Effector memory CD8-positive, alpha-beta T cell (primary cell): Measurements from ENCODE around the gene DHRS12.

Source experiments
- ATAC-seq: fragments of 150-1000 bp; cut with Tn5 transposase; replicated peaks from 2 replicates; pipeline ENCODE4 v1.10.0; 2021; ENCODE audit warnings: mild to moderate bottlenecking, moderate library complexity
- DNase-seq, 3 experiments: peaks; one replicate each; pipeline ENCODE4 v3.0.0; 2021
- H3K27ac Mint-ChIP-seq, 2 donors: one replicate each; pipeline ENCODE4 v1.8.0; 2022; ENCODE audit warnings: mild to moderate bottlenecking in 2 of 2, mixed read lengths in 2 of 2, moderate library complexity in 2 of 2
- H3K27me3 Mint-ChIP-seq, 2 donors: one replicate each; pipeline ENCODE4 v1.8.0; 2022; ENCODE audit warnings: mixed read lengths in 2 of 2
- H3K36me3 Mint-ChIP-seq: one replicate; pipeline ENCODE4 v1.8.0; 2022; ENCODE audit warnings: mild to moderate bottlenecking, moderate library complexity, mixed read lengths; ENCODE audit not compliant: insufficient read depth
- H3K4me1 Mint-ChIP-seq, 2 donors: one replicate each; pipeline ENCODE4 v1.8.0; 2022; ENCODE audit warnings: low read depth in 2 of 2, mixed read lengths in 2 of 2
- H3K4me3 Mint-ChIP-seq, 2 donors: one replicate each; pipeline ENCODE4 v1.8.0; 2022; ENCODE audit warnings: mild to moderate bottlenecking in 2 of 2, mixed read lengths in 2 of 2, moderate library complexity in 2 of 2
- H3K9me3 Mint-ChIP-seq, 2 donors: one replicate each; pipeline ENCODE4 v1.8.0; 2022; ENCODE audit warnings: mixed read lengths in 2 of 2

Gene DHRS12

DNA sequence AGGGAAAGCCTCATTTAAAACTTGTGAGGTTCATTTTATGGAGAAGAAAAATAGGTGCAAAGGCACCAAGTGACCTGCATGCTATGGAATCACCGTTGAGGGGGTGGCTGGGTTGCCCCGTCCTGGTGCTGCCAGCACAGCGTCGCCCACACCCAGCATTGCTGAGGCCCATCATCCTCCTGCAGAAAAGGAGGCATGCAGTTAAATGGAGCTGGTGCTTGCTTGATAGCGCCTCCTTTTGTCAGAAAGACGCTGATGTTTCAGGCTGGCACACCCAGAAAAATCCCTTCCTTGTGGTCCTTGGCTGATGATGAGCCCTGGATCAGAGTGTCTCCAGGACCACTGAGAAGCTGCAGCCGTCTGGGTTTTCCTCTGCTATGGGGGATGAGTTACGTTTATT, 36.9 kb downstream of the DHRS12 start:
- Mint-ChIP-seq H3K4me3 (no peak overlapping the region), H3K36me3 (peaks cover 16% of the 10 kb centered on the region), H3K4me1 (peaks cover 16 to 18% of the 10 kb centered on the region in 2 donors), H3K9me3 (no peaks in the 10 kb centered on the region), H3K27me3 (no peaks in the 10 kb centered on the region), H3K27ac (peak overlapping the region in 1 of 2 donors; percentile 77)
- ATAC-seq (no peak), DNase-seq (no peak)

DNA sequence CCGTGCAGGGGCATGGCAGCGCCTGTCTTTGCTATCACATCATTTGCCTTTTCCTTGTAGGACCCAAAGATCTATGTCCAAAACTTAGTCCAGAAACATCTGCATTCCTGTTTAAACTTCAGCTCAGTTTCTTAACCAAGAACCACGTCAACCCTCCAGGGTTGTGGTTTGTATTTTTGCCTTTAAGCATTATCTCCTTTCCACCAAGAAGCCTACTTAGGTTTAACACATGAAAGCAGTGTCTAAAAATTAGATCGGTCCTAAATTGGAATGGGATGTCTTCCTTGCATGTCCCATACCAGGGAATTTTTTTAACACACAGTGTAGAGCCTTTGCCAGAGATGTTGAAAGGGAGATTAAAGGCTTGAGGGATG, 38.8 kb downstream of the DHRS12 start:
- H3K9me3 Mint-ChIP-seq: no peaks in the 10 kb centered on the region
- H3K27me3 Mint-ChIP-seq: no peaks in the 10 kb centered on the region
- peak overlapping the region; percentile 92 to 94 for H3K27ac Mint-ChIP-seq
- ATAC-seq (no peak), DNase-seq (no peak)
- H3K4me3 Mint-ChIP-seq: peak overlapping the region; percentile 71 to 80
- peaks cover 16 to 18% of the 10 kb centered on the region in 2 donors for H3K4me1 Mint-ChIP-seq
- peaks cover 21% of the 10 kb centered on the region for H3K36me3 Mint-ChIP-seq

DNA sequence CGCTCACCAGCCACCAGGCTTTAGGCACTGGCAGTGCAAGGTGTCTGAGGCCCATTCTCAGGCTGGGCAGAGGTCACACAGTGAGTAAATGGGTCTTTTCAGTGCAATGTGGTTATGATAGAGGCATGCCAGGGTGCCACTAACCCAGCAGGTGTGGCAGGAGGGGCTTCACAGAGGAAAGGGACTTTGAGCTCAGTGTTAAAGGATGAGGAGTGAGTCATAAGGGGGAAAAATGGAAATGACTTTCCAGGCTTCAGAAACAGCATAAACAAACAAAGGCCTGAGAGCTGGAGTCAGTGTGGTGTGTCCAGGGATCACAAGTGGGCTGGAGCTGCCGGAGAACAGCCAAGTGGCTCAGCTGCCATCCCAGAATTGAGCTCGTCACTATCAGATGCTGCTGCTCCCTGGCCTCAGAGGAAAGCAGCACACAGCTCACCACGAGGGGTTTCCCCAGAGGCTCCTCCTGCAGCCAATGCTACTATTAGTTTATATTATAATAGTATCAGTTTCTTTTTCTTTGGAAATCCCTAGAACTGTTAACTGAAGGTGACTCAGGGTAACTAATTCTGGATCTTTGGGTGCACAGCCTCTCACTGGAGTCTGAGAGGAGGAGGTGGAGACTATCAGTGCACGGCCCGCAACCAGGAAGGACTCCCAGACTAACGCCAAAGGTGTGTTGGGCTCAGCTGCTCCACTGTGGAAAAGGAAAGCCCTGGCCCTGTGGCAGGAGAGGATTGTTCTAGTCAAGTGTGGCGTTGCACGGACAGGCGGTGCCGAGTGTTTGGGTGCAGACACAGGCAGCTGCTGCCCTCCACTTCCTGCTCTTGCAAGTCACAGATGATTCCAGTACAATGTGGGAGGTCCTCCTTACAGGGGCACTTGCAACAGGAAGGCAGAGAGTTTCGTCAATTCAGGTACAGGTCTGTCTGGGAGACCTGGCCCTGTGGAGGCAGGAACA, 39.5 kb downstream of the DHRS12 start:
- Mint-ChIP-seq H3K9me3 (no peaks in the 10 kb centered on the region), H3K4me1 (peaks cover 14 to 16% of the 10 kb centered on the region in 2 donors), H3K27me3 (no peaks in the 10 kb centered on the region), H3K27ac (peak overlapping the region; percentile 92 to 94), H3K4me3 (peak overlapping the region; percentile 71 to 80), H3K36me3 (peaks cover 21% of the 10 kb centered on the region)
- DNase-seq: peak; percentile 38 to 46 (median 44)
- ATAC-seq: peak; percentile 89

DNA sequence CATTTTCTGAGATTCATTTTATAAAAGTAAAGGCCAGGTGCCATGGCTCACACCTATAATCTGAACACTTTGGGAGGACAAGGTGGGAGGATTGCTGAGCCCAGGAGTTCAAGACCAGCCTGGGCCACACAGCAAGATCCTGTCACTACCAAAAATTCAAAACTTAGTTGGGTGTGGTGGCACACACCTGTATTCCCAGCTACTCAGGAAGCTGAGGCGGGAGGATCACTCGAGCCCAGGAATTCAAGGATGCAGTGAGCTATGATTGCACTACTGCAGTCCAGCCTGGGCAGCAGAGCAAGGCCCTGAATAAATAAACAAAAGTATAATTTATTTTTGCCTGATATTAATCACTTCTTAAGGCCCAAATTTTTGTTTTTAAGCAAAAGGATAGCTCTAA, 40.5 kb downstream of the DHRS12 start:
- peak overlapping the region; percentile 92 to 94 for H3K27ac Mint-ChIP-seq
- peak overlapping the region in 1 of 2 donors; percentile 80 for H3K4me3 Mint-ChIP-seq
- H3K27me3 Mint-ChIP-seq: no peaks in the 10 kb centered on the region
- H3K9me3 Mint-ChIP-seq: no peaks in the 10 kb centered on the region
- H3K4me1 Mint-ChIP-seq: peaks cover 14 to 16% of the 10 kb centered on the region in 2 donors
- H3K36me3 Mint-ChIP-seq: peaks cover 27% of the 10 kb centered on the region
- ATAC-seq: no peak
- no peak for DNase-seq

DNA sequence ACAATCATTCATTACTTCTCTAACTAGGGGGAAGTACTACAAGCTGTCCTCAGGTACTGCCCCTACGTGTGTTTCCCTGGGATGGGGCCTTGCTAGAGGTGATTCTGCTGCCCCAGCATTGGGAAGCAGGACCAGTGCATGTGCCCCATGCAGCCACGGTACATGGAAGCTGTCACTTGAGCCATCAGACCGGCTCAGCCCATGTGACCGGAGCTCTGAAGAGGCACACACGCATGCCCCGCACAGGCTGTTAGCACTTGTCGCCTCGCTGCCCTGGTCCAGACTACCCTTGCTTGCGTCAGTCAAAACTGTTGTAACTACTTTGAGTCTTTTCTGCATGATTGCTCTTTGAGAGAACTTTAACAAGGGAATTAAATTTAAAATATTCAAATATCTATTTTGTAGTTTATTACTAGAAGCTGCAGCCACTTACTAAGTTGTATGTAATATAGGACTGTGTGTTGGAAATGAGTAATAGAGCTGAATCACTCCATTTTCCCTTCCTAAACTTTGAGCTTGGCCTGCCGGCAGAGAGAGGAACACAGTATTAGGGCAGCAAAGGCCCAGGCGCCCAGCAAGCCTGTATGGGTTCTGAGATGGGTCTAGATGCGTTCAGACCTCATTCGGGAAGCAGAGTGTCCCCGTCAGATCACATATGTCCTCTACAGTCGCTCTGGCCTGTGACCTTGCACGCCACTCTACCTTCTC, 42.2 kb downstream of the DHRS12 start:
- no peaks in the 10 kb centered on the region for H3K9me3 Mint-ChIP-seq
- H3K4me3 Mint-ChIP-seq: no peak overlapping the region
- DNase-seq (no peak), ATAC-seq (no peak)
- H3K36me3 Mint-ChIP-seq: peaks cover 22% of the 10 kb centered on the region
- no peaks in the 10 kb centered on the region for H3K27me3 Mint-ChIP-seq
- peaks cover 14 to 16% of the 10 kb centered on the region in 2 donors for H3K4me1 Mint-ChIP-seq
- H3K27ac Mint-ChIP-seq: no peak overlapping the region

DNA sequence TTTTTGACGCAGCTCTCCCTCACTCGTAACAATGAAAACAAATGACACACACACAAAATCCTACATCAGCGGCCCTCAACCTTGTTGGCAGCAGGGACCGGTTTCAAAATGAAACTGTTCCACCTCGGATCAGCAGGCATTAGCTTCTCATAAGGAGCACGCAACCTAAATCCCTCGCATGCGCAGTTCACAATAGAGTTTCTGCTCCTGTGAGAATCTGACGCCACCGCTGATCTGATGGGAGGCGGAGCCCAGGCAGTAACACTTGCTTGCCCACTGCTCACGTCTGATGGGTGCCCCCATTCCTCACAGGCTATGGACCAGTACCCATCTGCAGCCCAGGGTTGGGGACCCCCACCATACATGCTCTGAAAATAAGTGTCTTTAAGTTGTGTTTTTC, 43.4 kb downstream of the DHRS12 start:
- no peak overlapping the region for H3K27ac Mint-ChIP-seq

DNA sequence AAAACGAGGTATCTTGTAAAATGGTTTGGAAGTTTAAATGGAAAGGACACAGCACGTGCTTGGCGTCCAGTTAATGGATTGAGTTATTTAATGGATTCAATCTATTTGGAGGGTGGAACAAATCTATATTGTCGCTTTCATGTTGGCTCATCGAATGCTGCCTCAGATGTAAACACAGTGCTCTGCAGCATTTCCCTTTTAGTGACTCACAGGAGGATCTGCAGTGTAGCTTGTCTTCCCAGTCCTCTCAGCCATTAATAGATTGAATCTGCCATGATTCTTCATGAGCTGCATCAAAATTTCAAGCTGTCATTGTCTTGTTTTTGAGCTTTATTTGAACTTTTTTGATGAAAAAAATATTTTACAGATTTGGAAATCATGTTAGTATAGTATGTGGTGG, 44.7 kb downstream of the DHRS12 start:
- Mint-ChIP-seq H3K4me3 (no peak overlapping the region), H3K4me1 (peaks cover 4 to 5% of the 10 kb centered on the region in 2 donors), H3K9me3 (no peaks in the 10 kb centered on the region), H3K27ac (peak overlapping the region in 1 of 2 donors; percentile 20), H3K36me3 (peaks cover 28% of the 10 kb centered on the region), H3K27me3 (no peaks in the 10 kb centered on the region)
- DNase-seq (no peak), ATAC-seq (no peak)

More for the DNA sequence above, 43.4 kb downstream of the DHRS12 start:
- Mint-ChIP-seq H3K4me1 (peaks cover 14 to 15% of the 10 kb centered on the region in 2 donors), H3K9me3 (no peaks in the 10 kb centered on the region), H3K27me3 (no peaks in the 10 kb centered on the region), H3K4me3 (no peak overlapping the region), H3K36me3 (peaks cover 28% of the 10 kb centered on the region)
- DNase-seq (no peak), ATAC-seq (no peak)

DNA sequence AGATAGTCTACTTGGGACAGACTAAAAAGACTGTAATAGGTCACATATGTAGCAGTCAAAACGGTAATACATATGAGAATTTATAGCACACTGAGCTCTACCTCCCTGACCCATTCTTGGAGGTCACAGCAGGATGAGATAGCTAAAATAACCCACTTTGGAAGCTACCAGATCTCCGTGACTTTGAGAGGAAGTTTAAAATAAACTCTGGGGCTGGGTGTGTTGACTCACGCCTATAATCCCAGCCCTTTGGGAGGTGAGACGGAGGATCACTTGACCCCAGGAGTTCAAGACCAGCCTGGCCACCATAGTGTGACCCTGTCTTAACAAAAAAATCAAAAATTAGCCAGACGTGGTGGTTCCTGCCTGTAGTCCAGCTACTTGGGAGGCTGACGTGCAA, 45.3 kb downstream of the DHRS12 start:
- no peaks in the 10 kb centered on the region for H3K27me3 Mint-ChIP-seq
- peaks cover 23% of the 10 kb centered on the region for H3K36me3 Mint-ChIP-seq
- H3K9me3 Mint-ChIP-seq: no peaks in the 10 kb centered on the region
- DNase-seq (no peak), ATAC-seq (no peak)
- peaks cover 0 to 1% of the 10 kb centered on the region in 2 donors for H3K4me1 Mint-ChIP-seq
- H3K27ac Mint-ChIP-seq: peak overlapping the region in 1 of 2 donors; percentile 2
- no peak overlapping the region for H3K4me3 Mint-ChIP-seq

DNA sequence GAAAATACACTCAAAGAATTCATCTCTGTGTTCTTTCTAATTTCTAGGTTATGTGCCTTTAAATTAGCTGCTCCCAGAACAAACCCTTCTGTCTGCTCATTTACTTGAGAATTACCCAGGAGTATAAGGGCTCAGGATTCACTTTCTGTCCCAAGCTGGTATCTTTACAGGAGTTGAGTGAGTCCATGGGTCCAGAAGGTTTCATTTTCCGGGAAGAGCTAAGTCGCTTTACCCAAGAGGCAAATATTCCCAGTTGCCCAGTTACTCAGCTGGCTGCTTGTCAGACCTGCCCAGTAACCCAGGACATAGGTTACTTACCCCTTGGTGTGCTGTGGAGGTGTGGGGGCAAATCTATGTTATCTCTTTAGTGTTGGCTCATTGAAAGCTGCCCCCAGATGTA, 47.3 kb downstream of the DHRS12 start:
- DNase-seq: no peak
- no peaks in the 10 kb centered on the region for H3K4me1 Mint-ChIP-seq
- no peak overlapping the region for H3K27ac Mint-ChIP-seq
- peaks cover 32% of the 10 kb centered on the region for H3K36me3 Mint-ChIP-seq
- ATAC-seq: no peak
- H3K27me3 Mint-ChIP-seq: no peaks in the 10 kb centered on the region
- H3K9me3 Mint-ChIP-seq: no peaks in the 10 kb centered on the region
- H3K4me3 Mint-ChIP-seq: no peak overlapping the region

DNA sequence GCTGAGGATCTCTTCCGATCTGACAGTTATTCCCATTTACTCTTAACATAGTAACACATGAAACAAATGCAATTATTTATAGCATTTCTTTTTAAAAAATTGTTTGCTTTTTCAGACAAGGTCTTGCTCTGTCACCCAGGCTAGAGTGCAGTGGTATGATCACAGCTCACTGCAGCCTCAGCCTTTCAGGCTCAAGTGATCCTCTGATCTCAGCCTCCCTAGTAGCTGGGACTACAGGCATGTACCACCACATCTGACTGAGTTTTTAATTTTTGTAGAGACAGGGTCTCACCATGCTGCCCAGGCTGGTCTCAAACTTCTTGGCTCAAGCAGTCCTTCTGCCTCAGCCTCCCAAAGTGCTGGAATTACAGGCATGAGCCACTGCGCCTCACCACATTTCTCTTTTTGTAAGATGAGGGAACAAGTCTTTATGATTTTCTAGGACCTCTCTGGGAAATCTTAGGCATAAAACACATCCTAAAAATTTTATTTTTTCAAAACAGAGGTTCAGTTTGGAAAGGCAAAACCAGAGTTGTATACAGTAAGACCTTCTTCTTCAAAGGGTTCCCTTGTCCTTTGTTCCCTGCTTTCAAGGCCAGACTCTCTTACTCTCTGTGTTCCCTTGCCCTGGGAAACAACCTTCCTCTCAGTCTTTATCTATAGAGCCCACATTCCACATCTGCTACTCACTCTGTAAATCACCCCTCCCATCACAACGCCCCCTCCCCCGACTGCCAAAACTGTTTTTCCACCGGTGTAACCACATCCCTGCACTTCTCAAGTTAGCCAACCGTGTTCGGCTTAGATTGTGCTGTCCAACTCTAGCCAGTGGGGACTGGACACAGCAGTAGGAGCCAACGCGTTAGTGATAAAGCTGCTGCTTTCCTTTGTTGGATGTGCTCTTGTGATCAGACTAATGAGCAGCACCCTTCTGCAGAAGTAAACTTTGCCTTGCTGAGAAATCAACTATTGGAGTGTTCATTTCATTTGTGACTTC, 56.2 kb downstream of the DHRS12 start:
- no peak overlapping the region for H3K27ac Mint-ChIP-seq
- DNase-seq (no peak), ATAC-seq (no peak)
- no peaks in the 10 kb centered on the region for H3K27me3 Mint-ChIP-seq
- H3K4me1 Mint-ChIP-seq: no peaks in the 10 kb centered on the region
- H3K9me3 Mint-ChIP-seq: no peaks in the 10 kb centered on the region
- no peak overlapping the region for H3K4me3 Mint-ChIP-seq
- H3K36me3 Mint-ChIP-seq: peaks cover 21% of the 10 kb centered on the region

DNA sequence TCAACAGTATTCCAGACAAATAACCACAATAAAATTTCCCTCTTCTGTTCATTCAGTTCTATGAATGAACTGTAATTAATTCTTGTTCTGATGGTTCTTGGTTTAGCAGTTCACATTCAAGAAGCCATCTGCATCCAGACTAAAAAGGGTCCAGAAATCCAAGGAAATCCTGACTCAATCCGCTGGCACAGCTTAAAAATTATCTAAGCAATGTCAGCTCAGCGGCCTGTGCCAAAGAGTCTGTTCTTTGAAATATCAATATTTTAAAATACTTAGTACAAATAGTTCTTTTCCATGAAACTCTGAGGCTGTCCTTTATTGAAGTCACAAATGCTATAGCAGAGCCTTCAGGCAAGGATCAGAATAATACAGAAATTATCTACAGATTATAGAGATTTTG, 57.2 kb downstream of the DHRS12 start:
- ATAC-seq (no peak), DNase-seq (no peak)
- Mint-ChIP-seq H3K27me3 (no peaks in the 10 kb centered on the region), H3K4me1 (no peaks in the 10 kb centered on the region), H3K27ac (no peak overlapping the region), H3K36me3 (peaks cover 16% of the 10 kb centered on the region), H3K9me3 (no peaks in the 10 kb centered on the region), H3K4me3 (no peak overlapping the region)

DNA sequence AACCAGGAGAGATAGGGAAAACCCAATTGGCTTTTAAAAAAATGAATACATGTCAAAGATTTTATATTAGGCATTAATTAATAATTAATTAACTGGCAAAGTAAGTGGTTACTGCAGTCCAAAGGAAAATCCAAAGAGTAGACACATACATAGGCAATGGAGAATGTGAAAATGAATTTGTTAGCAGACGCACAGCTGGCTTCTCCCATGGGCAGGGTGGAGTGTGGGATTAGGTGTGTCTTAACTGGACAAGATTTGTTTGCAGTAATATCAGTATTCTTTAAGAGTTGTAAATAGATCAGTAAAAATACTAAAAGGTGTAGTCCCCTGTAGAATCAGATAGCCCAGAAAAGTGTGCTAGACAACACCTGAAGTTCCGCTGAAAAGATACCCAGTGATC, 58.7 kb downstream of the DHRS12 start:
- peaks cover 23% of the 10 kb centered on the region for H3K36me3 Mint-ChIP-seq
- DNase-seq (no peak), ATAC-seq (no peak)

DNA sequence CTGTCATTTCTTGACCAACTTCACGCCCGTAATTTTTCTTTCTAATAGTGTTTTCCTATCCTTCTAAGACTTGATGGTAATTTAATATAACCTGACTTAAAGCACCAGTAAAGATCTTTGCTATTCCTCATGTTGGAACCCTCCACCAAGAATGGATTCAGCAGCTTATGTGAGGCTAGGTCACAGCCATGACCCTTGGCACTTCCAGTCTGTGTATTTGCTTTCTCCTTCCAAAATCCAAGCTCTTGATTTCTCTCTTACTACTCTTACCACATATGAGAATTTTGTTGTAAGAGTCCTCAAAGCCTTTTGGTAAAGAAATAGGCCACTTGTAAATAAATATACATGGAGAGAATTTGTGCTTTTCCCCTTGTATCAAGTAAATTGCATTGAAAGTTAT, 61.4 kb downstream of the DHRS12 start:
- no peak overlapping the region for H3K27ac Mint-ChIP-seq
- no peak for ATAC-seq

More for the DNA sequence above, 58.7 kb downstream of the DHRS12 start:
- Mint-ChIP-seq H3K9me3 (no peaks in the 10 kb centered on the region), H3K27ac (no peak overlapping the region), H3K4me3 (no peak overlapping the region), H3K27me3 (no peaks in the 10 kb centered on the region), H3K4me1 (no peaks in the 10 kb centered on the region)

More for the DNA sequence above, 61.4 kb downstream of the DHRS12 start:
- Mint-ChIP-seq H3K4me1 (peaks cover 1 to 2% of the 10 kb centered on the region in 2 donors), H3K9me3 (no peaks in the 10 kb centered on the region), H3K4me3 (no peak overlapping the region), H3K27me3 (no peaks in the 10 kb centered on the region), H3K36me3 (peaks cover 28% of the 10 kb centered on the region)
- no peak for DNase-seq
